Left forelimb (tissue), 1 donor: ENCODE data around the gene C14orf132.
A peak's percentile ranks its signal among the peaks of the same experiment; 100 is the strongest.

Experiments used
- DNase-seq: peaks from one replicate; pipeline ENCODE4 v3.0.0-alpha.2; 2018; ENCODE audit warnings: low spot score

Gene C14orf132

GRCh38 chr14:96039633-96040311, 610 bp downstream of the C14orf132 start:
- no peak for DNase-seq

GRCh38 chr14:96040828-96041371, 1.7 kb downstream of the C14orf132 start:
- DNase-seq, result no peak

DNA sequence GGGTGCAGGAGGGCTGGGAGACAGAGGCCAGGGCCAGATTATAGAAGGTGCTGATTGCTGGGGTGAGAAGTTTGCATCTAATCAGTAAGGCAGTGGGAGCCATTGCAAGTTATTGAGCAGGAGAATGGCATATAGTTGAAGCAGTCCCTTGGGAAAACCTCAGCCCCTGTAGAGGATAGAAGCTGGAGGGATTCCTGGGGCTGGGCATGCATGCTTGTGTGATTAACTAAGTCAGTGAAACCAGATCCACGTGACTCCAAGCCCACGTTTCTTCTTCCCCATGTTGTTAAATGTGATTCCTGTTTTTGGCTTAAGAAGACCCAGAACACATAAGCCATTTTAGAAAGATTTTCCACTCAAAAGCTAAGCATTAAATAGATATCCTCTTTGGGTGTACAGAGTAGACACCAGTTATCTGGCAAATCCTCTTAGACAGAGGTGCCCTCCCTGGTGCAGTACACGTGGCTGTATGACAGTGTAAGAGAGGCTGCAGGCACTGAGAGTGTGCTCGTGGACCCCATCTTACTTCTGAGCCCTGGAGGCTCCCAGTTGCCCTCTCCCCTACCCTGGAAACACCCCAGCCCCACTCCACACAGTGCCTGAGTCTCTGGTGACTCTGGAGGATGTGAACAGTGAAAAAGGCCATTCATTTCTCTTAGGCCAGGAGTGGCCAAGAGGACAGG, 3.2 kb downstream of the C14orf132 start:
- DNase-seq, result no peak

DNA sequence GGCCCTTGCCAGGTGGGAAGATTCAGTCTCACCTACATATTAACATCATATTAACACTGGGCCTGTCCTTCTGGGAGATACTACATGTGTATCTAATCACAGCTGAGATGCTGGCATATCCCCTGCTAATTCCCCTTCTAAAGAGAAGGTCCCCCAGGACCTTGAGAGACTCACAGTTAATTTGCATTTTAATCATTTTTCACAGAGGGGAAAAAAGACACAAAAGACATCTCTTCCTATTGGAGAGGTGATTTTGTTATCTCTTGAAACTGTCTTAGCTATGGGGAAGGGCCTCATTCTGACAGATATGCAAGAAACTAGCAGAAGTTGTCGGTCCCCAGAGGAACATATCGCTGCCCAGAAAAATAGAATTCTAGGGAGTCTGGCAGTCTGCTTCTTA, 7.5 kb downstream of the C14orf132 start:
- no peak for DNase-seq

DNA sequence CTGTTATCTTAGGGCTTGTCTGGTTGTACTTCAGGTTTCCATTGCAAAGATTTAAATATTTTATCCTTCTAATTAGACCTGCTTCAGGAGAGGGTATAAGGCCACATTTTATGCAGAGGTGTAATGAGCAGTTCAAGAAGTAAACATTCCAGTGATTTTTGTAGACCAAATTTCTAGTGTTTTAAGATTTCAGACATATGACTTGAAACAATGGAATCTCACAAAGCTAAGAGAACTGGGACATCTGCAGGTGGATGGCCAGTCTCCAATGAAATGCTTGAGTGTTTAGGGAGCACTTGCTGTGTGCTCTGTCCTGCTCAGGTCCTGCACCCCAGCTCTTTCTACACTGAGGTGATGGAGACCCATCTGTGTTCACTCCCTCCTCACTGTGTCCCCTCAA, 7.9 kb downstream of the C14orf132 start:
- DNase-seq, result no peak

DNA sequence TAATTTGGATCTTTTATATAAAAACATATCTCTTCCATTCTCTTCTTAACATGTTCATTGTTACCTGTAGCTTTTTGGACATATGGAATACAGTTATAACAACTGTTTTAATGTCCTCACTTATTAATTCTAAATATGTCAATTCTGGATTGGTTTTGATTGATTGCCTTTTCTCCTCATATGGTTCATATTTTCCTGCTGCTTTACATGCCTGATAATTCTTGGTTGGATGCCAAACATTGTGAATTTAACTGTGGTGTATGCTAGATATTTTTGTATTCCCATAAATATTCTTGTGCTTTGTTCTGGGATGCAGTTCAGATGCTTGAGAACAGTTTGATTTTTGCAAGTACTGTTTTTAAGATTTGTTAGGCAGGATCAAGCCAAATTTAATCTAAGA, 10.8 kb downstream of the C14orf132 start:
- DNase-seq, result no peak

DNA sequence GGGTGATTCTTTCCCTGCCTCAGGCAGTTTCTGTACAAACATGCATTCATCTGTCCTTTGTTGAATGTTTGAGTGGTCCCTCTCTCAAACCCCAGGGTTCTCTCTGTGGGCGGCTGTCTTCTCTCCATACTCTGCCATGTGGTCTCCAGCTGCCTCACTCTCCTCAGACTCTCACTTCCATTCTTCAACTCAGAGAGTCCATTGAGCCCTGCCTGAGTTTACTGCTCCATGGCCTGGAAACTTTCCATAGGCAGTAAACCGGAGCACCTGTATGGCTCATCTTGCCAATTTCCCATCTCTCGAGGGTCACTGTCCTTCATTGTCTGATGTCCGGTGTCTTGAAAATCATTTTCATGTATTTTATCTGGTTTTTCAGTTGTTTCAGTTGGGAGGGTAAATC, 11.3 kb downstream of the C14orf132 start:
- peak; percentile 65 for DNase-seq

DNA sequence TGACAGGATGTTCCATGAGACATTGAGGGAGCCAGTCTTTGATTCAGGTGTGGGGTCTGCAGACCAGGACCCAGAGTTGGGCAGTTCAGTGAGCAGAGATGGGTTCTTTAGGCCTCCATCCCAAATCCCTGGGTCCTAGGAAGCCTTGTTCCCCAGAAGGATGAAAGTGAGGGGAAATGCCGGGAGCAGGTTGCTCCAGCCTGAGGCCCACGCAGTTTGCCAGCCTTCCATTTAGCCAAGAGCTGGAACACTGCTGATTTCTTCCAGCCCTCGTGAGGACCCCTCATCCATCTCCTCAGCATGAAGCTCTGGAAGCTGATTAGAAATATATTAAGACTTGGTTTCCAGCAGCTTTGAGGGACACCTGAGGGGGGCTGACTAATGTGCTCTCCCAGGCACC, 12.1 kb downstream of the C14orf132 start:
- DNase-seq, result peak; percentile 49

GRCh38 chr14:96051642-96052540, 12.7 kb downstream of the C14orf132 start:
- DNase-seq, result peak; percentile 55

GRCh38 chr14:96052541-96053247, 13.5 kb downstream of the C14orf132 start:
- DNase-seq, result peak; percentile 51

- DNase-seq, result no peak
These were observed 14.1 kb downstream of the C14orf132 start for GRCh38 chr14:96053248-96053599.

GRCh38 chr14:96053600-96054381, 14.6 kb downstream of the C14orf132 start:
- DNase-seq, result peak; percentile 67

GRCh38 chr14:96054661-96055060, 15.5 kb downstream of the C14orf132 start:
- no peak for DNase-seq

DNA sequence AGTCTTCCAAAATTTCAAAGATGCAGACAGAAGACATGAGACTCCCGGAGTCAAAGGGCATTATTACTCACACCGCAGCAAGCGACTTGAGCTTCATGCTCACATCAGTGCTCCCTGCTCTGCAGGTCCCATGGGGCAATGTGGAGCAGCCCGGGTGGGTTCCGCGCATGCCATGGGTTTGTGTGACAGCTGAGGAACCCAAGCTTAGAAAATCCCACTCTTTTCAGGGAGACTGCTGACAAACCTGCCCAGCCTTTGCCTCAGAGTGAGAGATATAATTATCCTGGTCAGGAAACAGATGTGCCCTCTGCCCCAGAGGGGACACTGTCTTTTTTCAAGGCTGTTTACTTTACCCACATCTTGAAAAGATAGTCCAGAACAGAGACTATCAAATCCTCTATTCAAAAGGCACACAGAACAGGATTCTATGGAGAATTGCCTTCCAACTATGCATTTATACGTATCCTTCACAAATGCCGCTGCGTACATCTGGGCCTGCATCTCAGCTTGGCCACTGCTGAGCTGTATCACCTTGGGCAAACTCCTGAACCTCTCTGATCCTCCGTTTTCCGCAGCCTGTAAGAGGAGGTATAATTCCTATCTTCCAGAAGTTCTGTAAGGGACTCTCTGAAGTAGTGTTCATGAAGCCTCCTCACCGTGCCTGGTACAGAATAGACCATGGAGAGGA, 16.0 kb downstream of the C14orf132 start:
- DNase-seq, result peak; percentile 48

GRCh38 chr14:96055753-96056508, 16.8 kb downstream of the C14orf132 start:
- DNase-seq, result no peak

- DNase-seq, result no peak
These were observed 17.6 kb downstream of the C14orf132 start for GRCh38 chr14:96056509-96057422.

DNA sequence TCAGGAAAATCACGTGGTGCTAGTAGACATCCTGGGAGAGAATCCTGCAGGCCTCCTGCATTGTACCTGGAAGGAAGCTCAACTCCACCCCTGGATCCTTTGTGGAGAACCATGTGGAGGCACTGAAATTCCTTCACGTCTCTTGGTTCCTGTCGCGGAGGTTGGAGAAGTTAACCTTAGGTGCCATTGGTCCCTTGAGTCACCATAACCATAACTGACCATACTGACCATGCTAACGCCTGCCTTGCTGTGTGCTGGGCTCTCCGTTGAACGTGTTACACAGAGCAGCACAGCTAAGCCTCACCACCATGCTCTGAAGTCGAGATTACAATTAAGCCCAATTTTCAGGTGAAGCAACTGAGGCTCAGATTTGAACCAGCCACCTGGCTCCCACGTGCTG, 18.6 kb downstream of the C14orf132 start:
- no peak for DNase-seq

DNA sequence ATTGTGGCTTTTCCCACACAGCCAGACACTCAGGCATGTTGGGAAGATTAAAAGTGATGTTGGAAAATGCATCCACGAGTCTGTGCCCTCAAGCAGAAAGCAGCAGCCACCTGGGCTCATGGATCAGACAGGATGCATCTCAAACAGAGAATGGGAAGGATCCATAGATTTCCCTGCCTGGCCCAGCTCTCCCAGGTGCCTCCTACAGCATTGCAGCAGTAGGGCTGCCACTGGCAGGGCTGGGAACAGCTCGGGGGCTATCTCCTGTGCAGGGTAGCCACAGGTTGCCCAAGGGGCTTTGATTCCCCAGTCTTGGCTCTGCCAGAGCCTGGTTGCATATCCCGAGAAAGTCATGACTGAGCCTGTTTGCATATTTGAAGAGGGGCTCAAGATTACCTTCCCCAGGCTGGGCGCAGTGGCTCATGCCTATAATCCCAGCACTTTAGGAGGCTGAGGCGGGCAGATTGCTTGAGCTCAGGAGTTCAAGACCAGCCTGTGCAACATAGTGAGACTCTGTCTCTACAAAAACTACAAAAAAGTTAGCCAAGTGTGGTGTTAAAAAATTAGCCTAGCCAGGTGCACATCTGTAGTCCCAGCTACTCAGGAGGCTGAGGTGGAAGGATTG, 19.5 kb downstream of the C14orf132 start:
- DNase-seq, result peak; percentile 36
